ENCODE data around the gene CGB2.
"Not testable (repeated sequence)": the region's sequence is repeated elsewhere in the genome, so short reads cannot be mapped to it uniquely, and the experiment has no call there.

CGB2 gene

GRCh38 chr19:49009828-49010227 is 21.9 kb upstream of the CGB2 start:
- no peak for DNase-seq (ENCODE audit: low read depth in 2 of 2, low spot score in 1 of 2)

- no peak for DNase-seq (ENCODE audit: low read depth in 2 of 2, low spot score in 1 of 2)
Measured at GRCh38 chr19:49010453-49010852, 21.2 kb upstream of the CGB2 start.

DNA sequence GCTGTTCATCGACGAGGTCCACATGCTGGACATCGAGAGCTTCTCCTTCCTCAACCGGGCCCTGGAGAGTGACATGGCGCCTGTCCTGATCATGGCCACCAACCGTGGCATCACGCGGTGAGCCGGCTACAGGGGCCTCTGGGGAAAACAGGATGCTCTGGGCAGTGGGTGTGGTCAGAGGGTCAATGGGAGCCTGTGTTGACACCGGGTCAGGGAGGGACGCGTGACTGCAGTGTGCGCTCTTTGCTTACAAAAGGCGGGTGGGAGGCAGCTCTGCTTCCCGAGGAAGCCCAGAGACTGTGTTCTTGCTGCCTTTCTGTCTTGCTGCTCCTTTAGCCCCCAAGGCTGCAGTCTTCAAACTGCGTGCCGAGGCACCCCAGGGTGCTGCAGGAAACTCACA is 20.5 kb upstream of the CGB2 start:
- no peak for DNase-seq (ENCODE audit: low read depth in 2 of 2, low spot score in 1 of 2)

DNA sequence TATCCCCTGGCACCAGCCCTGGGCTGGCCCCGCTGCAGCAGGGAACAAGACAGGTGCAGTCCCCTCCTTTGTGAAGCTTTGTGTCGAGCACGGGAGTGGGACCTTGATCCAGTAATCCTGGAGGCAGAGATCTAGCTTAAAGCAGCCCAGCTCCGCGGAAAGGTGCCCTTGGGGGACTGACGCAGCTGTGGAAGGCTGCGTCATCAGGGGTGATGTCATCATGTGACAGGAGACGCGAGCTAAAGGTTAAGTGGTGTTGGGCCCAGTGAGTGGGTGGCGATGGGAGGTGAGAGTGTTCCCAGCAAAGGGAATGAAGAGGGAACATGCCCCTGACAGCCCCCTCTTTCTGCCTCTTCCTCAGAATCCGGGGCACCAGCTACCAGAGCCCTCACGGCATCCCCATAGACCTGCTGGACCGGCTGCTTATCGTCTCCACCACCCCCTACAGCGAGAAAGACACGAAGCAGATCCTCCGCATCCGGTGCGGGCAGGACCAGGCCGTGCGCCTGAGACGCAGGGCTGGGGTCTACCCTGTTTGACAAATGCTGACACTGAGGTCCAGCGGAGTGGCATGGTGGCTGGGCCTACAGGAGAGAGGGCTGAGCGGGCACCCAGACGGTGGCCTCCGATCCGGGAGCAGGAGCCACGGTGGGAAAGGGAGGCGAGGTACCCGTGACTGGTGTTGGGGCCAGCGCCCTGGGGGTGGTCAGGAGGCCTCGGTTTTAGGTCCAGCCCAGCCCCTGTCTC is 17.4 kb upstream of the CGB2 start:
- DNase-seq (ENCODE audit: low read depth in 2 of 2, low spot score in 1 of 2) = no peak

- DNase-seq (ENCODE audit: low read depth in 2 of 2, low spot score in 1 of 2) = no peak
Measured at GRCh38 chr19:49014870-49015255, 16.8 kb upstream of the CGB2 start.

DNA sequence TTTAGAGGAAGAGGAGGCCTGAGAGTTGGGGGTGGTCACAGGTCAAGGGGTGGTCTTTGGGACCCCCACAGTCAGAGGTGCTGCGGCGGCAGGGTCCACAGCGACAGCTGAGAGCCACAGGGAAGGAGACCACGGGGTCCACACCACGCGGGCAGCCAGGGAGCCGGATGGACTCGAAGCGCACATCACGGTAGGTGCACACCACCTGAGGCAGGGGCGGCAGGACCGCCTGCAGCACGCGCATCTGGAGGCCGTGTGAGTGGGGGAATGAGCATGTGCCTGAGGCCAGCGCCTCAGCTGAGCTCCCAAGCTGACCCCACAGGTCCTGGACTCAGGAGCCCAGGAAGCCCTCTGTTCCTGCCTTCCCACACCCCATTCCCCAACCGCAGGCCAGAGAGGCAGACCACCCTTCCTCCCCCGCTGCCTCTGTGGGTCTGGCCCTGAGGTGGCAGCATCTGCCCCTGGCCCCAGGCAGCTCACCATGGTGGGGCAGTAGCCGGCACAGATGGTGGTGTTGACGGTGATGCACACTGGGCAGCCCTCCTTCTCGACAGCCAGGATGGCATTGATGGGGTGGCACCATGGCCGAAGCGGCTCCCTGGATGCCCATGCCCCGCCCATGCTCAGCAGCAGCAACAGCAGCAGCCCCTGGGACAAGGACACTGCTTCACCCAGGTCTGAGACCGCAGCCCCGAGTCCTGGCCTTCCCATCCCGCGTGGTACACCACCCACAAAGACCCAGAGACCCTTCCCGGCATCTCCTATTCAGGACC is 15.4 kb upstream of the CGB2 start:
- no peak for DNase-seq (ENCODE audit: low read depth in 2 of 2, low spot score in 1 of 2)

- DNase-seq (ENCODE audit: low read depth in 2 of 2, low spot score in 1 of 2) = no peak
Measured at GRCh38 chr19:49017041-49017665, 14.5 kb upstream of the CGB2 start, which contains the start of gene LHB. Gene LHB (minus strand): TSS chr19:49017091. CDS start chr19:49017081, 10 bp downstream.

DNA sequence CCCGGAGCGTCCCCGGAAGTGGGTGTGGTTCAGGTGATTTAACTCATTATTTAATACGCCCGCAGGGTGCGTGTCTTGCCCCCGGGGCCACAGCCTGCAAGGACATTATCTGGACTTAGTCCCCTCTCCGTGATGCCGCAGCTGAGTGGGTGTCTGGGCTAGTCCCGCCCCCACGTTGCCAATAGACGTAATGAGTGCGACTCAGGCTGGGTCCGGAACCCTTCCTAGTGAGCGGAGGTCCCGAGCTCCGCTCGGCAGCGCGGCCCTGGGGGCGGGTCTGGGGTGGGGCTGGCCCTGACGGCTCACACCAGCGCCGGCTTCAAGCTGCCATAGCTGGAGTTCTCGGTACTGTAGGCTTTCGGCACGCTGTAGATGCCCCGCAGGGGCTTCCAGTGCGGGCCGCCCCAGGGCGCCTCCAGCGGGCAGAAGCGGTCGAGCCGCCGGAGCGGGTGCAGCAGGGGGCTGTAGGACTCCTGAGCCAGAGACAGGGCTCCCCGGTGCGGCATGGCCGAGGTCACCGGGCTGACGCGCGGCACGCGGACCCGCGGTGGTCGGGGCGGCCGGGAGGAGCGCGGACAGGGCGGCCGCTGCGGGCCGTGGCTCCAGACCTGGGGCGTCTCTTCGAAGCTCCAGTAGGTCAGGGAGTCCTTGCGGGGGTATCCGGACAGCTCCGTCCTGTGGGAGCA is 13.9 kb upstream of the CGB2 start:
- DNase-seq (ENCODE audit: low read depth in 2 of 2, low spot score in 1 of 2) = peak; percentile 26 to 34

- not testable (repeated sequence) for DNase-seq (ENCODE audit: low read depth in 2 of 2, low spot score in 1 of 2)
Measured at GRCh38 chr19:49018388-49019241, 13.1 kb upstream of the CGB2 start.

- DNase-seq (ENCODE audit: low read depth in 2 of 2, low spot score in 1 of 2) = peak; percentile 35 to 37
Measured at GRCh38 chr19:49019242-49019932, 12.3 kb upstream of the CGB2 start.

GRCh38 chr19:49020342-49020741 is 11.3 kb upstream of the CGB2 start:
- no peak for DNase-seq (ENCODE audit: low read depth in 2 of 2, low spot score in 1 of 2)

DNA sequence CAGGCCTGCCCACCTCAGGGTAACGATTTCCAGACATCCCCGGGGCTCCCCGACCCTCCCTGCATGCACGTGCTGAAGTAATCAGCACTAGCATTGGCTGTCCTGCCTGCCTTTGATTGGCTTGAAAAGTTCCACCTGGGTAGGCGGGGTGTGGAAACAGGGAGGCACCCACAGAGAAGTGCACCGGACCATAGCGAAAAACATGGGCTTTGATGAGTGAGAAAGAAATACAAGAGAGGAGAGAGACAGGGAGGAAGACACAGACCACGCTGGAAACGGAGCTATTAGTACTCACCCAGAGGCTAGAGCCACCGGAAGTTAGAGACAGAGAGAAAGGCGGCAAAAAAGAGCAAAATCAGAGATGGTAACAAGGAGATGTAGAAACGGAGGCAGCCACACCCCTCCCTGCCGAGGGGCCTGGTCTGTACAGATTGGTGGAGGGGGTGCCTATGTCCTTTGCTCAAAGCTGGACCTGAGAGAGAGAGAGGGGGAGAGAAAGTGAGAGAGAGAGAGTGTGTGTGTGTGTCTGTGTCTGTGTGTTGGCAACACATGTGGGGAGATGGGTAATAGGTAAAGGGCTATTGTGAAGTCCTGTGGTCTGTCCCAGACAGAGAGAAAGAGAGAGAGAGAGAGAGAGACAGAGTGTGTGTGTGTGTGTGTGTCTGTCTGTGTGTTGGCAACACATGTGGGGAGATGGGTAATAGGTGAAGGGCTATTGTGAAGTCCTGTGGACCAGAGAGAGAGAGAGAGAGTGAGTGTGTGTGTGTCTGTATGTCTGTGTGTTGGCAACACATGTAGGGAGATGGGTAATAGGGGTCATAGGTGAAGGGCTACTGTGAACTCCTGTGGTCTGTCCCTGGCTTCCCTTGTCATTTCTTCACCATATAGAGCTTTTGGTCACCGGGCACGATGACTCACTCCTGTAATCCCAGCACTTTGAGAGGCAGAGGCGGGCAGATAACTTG is 10.5 kb upstream of the CGB2 start:
- no peak for DNase-seq (ENCODE audit: low read depth in 2 of 2, low spot score in 1 of 2)

DNA sequence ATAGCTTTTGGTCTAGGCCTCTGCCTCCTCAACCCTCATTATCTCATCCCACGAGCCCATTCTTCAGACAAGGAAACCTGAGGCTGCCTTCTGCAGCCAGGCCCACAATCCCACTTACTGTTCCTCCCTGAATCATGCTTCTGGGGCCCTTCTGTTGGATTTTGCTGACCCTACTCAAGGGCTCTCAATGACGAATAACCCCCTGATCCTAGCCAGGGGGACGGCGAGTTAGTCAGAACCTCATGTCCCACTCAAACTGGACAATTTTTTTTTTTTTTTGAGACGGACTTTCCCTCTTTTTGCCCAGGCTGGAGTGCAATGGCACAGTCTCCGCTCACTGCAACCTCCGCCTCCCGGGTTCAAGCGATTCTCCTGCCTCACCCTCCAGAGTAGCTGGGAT is 9.6 kb upstream of the CGB2 start:
- no peak for DNase-seq (ENCODE audit: low read depth in 2 of 2, low spot score in 1 of 2)

DNA sequence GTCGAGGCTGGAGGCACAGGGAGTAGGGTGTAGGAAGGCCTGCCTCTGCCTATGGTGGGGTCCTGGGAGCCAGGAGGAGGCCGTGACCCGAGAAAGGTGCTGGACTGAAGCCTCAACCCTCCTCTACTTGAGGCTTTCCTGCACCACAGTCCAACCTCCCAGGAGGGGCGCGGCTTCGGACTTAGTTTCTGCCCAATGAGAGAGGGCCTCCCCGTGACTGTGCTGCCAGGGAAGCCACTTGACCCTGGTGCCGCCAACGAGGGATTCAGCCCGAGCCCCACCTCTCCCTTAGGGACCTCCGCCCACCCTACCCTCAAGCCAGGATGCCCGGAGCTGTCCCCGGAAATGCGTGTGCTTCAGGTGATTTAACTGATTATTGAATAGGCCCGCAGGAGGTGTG is 7.5 kb upstream of the CGB2 start, which contains the start of gene CGB3:
TSS of gene CGB3 (minus strand) at position 101 of the 400 bp plus-strand sequence. CDS start 362 bp downstream, outside the sequence.
- DNase-seq (ENCODE audit: low read depth in 2 of 2, low spot score in 1 of 2) = not testable (repeated sequence)

- DNase-seq (ENCODE audit: low read depth in 2 of 2, low spot score in 1 of 2) = not testable (repeated sequence)
Measured at GRCh38 chr19:49025088-49025487, 6.6 kb upstream of the CGB2 start.

DNA sequence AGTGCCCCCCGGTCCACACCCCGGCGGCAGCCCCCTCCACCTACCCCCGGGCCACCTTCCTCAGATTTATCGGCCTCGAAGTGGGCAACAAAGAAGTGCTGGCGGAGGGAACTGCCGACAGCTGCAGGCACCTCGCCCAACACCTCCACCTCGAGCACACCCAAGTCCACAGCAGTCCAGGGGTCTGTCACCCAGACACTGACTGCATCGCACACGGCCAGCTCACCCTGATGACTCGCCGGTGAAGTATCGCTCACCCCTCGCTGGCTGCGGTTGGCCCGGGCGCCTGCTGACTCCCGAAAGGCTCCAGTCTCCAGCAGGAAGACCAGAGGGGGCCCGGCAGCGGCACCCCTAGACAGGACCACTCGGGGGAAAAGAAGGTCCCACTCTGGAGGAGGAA is 6.1 kb upstream of the CGB2 start:
- DNase-seq (ENCODE audit: low read depth in 2 of 2, low spot score in 1 of 2) = not testable (repeated sequence)

DNA sequence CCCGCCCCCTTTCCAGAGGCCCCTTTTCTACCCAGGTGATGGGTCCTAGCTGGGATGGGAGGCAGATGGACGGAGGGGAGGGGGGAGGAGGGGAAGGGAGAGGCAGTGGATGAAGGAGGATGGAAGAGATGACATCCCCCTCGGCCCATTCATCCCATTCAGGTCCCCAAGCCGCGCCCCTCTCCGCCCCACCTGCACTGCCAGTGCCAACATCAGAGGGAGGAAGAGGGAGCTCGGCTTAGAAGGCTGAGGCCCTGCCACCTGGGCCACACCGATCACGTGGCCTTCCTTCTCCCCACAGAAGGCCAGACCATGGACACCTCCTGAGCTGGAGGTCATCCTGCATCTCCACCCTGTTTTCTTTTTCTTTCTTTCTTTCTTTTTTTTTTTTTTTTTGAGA is 3.0 kb upstream of the CGB2 start:
- DNase-seq (ENCODE audit: low read depth in 2 of 2, low spot score in 1 of 2) = not testable (repeated sequence)

GRCh38 chr19:49029749-49030148 is 1.9 kb upstream of the CGB2 start:
- not testable (repeated sequence) for DNase-seq (ENCODE audit: low read depth in 2 of 2, low spot score in 1 of 2)

- DNase-seq (ENCODE audit: low read depth in 2 of 2, low spot score in 1 of 2) = not testable (repeated sequence)
Measured at GRCh38 chr19:49030323-49030722, 1.4 kb upstream of the CGB2 start.

Measured in stimulated activated CD8-positive, alpha-beta memory T cell treated with anti-CD3 and anti-CD28 coated beads, Interleukin-4, amount 100 ng/mL, for 1 hour (primary cell).